Memory B cell (primary cell): Measurements from ENCODE around the gene CORIN.
A peak's percentile ranks its signal among the peaks of the same experiment; 100 is the strongest.

Source experiments
- ATAC-seq: fragments of 150-1000 bp; cut with Tn5 transposase; 2 replicates; pipeline ENCODE4 v1.10.0; 2021; ENCODE audit warnings: low read depth, mild to moderate bottlenecking, moderate library complexity
- DNase-seq, 2 donors: peaks; one replicate each; pipeline ENCODE4 v3.0.0; 2022; ENCODE audit warnings: low spot score in 2 of 2
- H3K27ac Mint-ChIP-seq: one replicate; pipeline ENCODE4 v1.8.0; 2022; ENCODE audit warnings: mild to moderate bottlenecking, moderate library complexity, mixed read lengths
- H3K27me3 Mint-ChIP-seq: one replicate; pipeline ENCODE4 v1.8.0; 2022; ENCODE audit warnings: mixed read lengths
- H3K36me3 Mint-ChIP-seq: one replicate; pipeline ENCODE4 v1.8.0; 2022; ENCODE audit warnings: mild to moderate bottlenecking, mixed read lengths
- H3K4me1 Mint-ChIP-seq: one replicate; pipeline ENCODE4 v1.8.0; 2022; ENCODE audit warnings: mixed read lengths
- H3K4me3 Mint-ChIP-seq: one replicate; pipeline ENCODE4 v1.8.0; 2022; ENCODE audit warnings: mild to moderate bottlenecking, moderate library complexity, mixed read lengths
- H3K9me3 Mint-ChIP-seq: one replicate; pipeline ENCODE4 v1.8.0; 2022; ENCODE audit warnings: mixed read lengths

The CORIN gene

DNA sequence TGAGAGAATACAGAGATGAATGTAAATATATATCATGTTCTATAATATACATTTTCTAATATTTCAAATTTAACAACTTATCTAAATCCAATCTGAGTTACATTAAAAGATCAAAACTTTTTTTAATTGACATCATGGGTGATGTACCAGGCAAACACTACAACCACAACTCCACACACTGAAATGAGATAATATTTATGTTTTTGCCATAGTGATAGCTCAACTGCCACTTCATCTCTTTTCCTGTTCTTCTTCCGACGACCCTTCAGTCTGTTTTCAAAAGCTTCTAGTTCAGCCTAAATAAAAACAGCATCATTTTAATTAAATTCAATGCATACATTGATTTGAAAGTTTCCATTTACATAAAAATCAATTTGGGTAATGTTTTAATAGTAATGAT, 10.2 kb upstream of the CORIN start:
- ATAC-seq (no peak), DNase-seq (no peak)
- no peak overlapping the region for H3K27ac Mint-ChIP-seq
- no peaks in the 10 kb centered on the region for H3K4me1 Mint-ChIP-seq
- H3K27me3 Mint-ChIP-seq: no peaks in the 10 kb centered on the region
- H3K4me3 Mint-ChIP-seq: no peak overlapping the region
- H3K9me3 Mint-ChIP-seq: no peaks in the 10 kb centered on the region
- peaks cover 28% of the 10 kb centered on the region for H3K36me3 Mint-ChIP-seq

- ATAC-seq: no peak
- H3K4me1 Mint-ChIP-seq: peaks cover 4% of the 10 kb centered on the region
- H3K27ac Mint-ChIP-seq: no peak overlapping the region
Observed at GRCh38 chr4:47842985-47843384, 5.1 kb upstream of the CORIN start.

GRCh38 chr4:47840291-47840690, 2.4 kb upstream of the CORIN start:
- no peak for DNase-seq
- Mint-ChIP-seq H3K27me3 (no peaks in the 10 kb centered on the region), H3K4me3 (no peak overlapping the region), H3K4me1 (peaks cover 15% of the 10 kb centered on the region), H3K27ac (peak overlapping the region; percentile 3), H3K36me3 (peaks cover 5% of the 10 kb centered on the region), H3K9me3 (no peaks in the 10 kb centered on the region)
- no peak for ATAC-seq

More at GRCh38 chr4:47842985-47843384, 5.1 kb upstream of the CORIN start:
- Mint-ChIP-seq H3K27me3 (no peaks in the 10 kb centered on the region), H3K9me3 (no peaks in the 10 kb centered on the region), H3K36me3 (peaks cover 15% of the 10 kb centered on the region), H3K4me3 (no peak overlapping the region)
- no peak for DNase-seq

GRCh38 chr4:47839259-47839658, 1.4 kb upstream of the CORIN start:
- ATAC-seq: peak; percentile 59
- peaks cover 5% of the 10 kb centered on the region for H3K36me3 Mint-ChIP-seq
- peak; percentile 17 to 20 for DNase-seq
- H3K9me3 Mint-ChIP-seq: no peaks in the 10 kb centered on the region
- H3K4me3 Mint-ChIP-seq: peak overlapping the region; percentile 46
- peaks cover 15% of the 10 kb centered on the region for H3K4me1 Mint-ChIP-seq
- H3K27me3 Mint-ChIP-seq: no peaks in the 10 kb centered on the region
- H3K27ac Mint-ChIP-seq: peak overlapping the region; percentile 89

- H3K36me3 Mint-ChIP-seq: no peaks in the 10 kb centered on the region
- no peak for ATAC-seq
- no peak for DNase-seq
- H3K4me3 Mint-ChIP-seq: peak overlapping the region; percentile 90
- no peak overlapping the region for H3K27ac Mint-ChIP-seq
- peaks cover 15% of the 10 kb centered on the region for H3K4me1 Mint-ChIP-seq
- H3K9me3 Mint-ChIP-seq: no peaks in the 10 kb centered on the region
- peaks cover 3% of the 10 kb centered on the region for H3K27me3 Mint-ChIP-seq
Observed at GRCh38 chr4:47838445-47838844, 578 bp upstream of the CORIN start.

- Mint-ChIP-seq H3K4me3 (peak overlapping the region; percentile 90), H3K4me1 (peaks cover 15% of the 10 kb centered on the region), H3K27ac (peak overlapping the region; percentile 24), H3K27me3 (peaks cover 7% of the 10 kb centered on the region), H3K36me3 (no peaks in the 10 kb centered on the region), H3K9me3 (no peaks in the 10 kb centered on the region)
- ATAC-seq: peak; percentile 65
- DNase-seq: peak; percentile 23 to 44
Observed at GRCh38 chr4:47837094-47837907, 566 bp downstream of the CORIN start.

DNA sequence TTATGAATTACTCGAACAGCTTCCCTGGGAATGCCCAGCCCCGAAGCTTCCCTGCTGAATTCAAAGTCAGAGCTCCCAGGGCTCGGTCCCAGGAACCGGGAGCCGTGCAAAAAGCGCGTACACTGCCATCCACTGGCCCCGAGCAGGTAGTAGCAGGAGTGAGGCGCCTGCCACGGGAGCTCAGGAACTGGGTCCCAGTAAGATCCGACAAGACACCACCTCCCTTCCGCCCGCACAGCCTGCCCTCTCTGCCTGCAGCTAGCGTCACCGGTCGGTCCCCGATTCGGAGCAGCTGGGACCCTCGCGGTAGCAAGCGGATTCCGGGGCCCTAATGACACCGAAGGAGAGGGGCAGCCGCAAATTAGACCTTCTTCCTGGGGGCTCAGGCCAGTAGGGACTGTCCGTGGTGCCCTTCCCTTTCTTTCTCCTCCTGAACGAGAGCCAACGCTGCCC, 1.2 kb downstream of the CORIN start:
- H3K27me3 Mint-ChIP-seq: peaks cover 9% of the 10 kb centered on the region
- DNase-seq: peak in 1 of 2 donors; percentile 30
- H3K4me1 Mint-ChIP-seq: peaks cover 15% of the 10 kb centered on the region
- no peaks in the 10 kb centered on the region for H3K9me3 Mint-ChIP-seq
- peak overlapping the region; percentile 24 for H3K27ac Mint-ChIP-seq
- H3K36me3 Mint-ChIP-seq: no peaks in the 10 kb centered on the region
- peak overlapping the region; percentile 90 for H3K4me3 Mint-ChIP-seq
- peak; percentile 50 for ATAC-seq

DNA sequence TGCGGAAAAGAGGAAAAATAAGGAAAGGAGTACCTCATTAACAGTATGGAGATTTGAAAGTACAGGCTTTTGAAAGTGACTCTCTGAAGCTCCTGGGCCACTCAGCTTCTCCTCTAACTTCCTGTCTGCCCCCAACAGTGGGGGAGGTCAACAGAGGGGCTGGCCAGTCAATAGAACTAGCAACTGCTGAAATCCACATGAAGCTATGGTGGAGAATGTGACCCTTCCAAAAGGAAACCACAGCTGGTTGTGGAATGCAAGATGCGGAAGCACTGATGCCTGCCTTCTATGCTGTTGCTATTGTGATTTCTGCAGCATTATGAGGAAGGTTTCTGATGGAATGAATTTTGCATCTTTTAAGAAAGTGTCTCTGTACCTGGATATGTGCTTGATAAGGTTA, 2.4 kb downstream of the CORIN start:
- H3K36me3 Mint-ChIP-seq: no peaks in the 10 kb centered on the region
- no peaks in the 10 kb centered on the region for H3K9me3 Mint-ChIP-seq

DNA sequence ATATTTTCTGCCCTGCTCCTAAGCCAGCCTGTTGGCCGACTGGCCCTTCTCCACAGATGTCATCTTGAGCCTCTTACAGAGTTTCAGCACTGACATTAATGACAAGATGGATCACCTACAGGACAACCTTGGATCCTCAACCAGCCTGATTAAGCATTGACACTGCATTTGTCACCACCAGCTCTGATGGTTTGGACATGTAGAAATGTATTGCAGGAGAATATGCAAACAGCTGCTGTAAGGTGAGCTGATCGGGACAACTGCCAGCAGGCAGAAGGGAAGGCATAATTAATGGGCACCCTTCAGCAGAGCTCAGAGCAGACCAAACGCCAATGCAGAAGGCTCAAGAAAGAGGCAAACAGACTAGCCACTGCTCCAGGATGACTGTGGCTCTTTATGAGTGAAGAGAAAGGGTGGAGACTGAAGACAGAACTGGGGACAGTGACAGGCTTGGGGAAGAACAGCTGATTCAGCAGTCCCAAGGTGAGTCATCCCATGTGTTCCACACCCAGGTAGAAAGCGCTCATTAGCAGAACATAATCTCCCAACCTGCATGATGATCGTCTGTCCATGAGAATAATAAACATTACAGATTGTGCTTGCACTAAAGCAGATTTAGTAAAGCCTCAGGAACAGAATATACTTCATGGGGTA, 6.7 kb downstream of the CORIN start:
- Mint-ChIP-seq H3K4me1 (peaks cover 3% of the 10 kb centered on the region), H3K36me3 (no peaks in the 10 kb centered on the region), H3K4me3 (no peak overlapping the region), H3K9me3 (no peaks in the 10 kb centered on the region), H3K27ac (no peak overlapping the region), H3K27me3 (peaks cover 22% of the 10 kb centered on the region)
- ATAC-seq: no peak
- no peak for DNase-seq

More for the DNA sequence above, 2.4 kb downstream of the CORIN start:
- Mint-ChIP-seq H3K4me3 (no peak overlapping the region), H3K27me3 (peaks cover 13% of the 10 kb centered on the region), H3K27ac (no peak overlapping the region), H3K4me1 (peaks cover 15% of the 10 kb centered on the region)
- ATAC-seq (no peak), DNase-seq (no peak)

- H3K27me3 Mint-ChIP-seq: peaks cover 22% of the 10 kb centered on the region
- no peak overlapping the region for H3K27ac Mint-ChIP-seq
- no peaks in the 10 kb centered on the region for H3K9me3 Mint-ChIP-seq
- DNase-seq: no peak
- H3K4me3 Mint-ChIP-seq: no peak overlapping the region
- no peak for ATAC-seq
- no peaks in the 10 kb centered on the region for H3K4me1 Mint-ChIP-seq
- no peaks in the 10 kb centered on the region for H3K36me3 Mint-ChIP-seq
Observed at GRCh38 chr4:47830265-47831025, 7.4 kb downstream of the CORIN start.

- ATAC-seq (no peak), DNase-seq (no peak)
- H3K27ac Mint-ChIP-seq: no peak overlapping the region
Observed at GRCh38 chr4:47829438-47829837, 8.4 kb downstream of the CORIN start.

DNA sequence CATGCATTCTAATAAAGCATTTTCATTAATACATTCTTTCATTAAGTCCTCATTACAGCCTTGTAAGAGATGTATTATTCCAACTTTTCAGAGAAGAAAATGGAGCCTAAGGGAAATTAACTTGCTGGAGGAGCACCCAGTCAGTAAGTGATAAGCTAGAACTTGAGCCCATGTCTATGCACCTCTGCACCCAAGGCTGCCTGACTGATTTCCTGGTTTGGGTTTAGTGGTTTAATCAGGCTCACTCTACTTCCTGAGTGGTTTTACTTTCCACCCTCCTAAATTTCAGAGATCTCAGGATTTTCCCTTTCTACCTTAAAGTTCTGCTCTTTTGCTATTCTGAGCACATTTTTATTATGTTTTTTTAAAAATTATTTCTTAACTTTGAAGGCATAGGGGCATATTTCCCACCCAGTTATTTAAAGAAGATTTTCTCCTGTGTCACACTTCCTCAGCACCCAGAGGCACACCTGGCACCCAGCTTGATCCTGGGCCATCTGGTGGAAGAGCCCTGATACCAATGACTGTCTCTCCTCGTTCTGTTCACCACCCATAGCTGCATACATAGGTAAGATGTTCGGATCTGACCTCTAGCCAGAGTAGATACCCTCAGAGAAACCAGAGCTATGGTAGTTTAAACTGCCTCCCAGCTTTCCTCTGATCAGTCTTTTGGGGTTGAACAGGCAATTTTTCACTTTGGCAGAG, 10.4 kb downstream of the CORIN start:
- no peak for DNase-seq
- ATAC-seq: no peak
- H3K4me1 Mint-ChIP-seq: no peaks in the 10 kb centered on the region
- no peaks in the 10 kb centered on the region for H3K9me3 Mint-ChIP-seq
- H3K4me3 Mint-ChIP-seq: no peak overlapping the region
- peaks cover 16% of the 10 kb centered on the region for H3K27me3 Mint-ChIP-seq
- H3K36me3 Mint-ChIP-seq: no peaks in the 10 kb centered on the region
- no peak overlapping the region for H3K27ac Mint-ChIP-seq

More at GRCh38 chr4:47829438-47829837, 8.4 kb downstream of the CORIN start:
- H3K27me3 Mint-ChIP-seq: peaks cover 22% of the 10 kb centered on the region
- H3K4me1 Mint-ChIP-seq: no peaks in the 10 kb centered on the region
- H3K4me3 Mint-ChIP-seq: no peak overlapping the region
- H3K9me3 Mint-ChIP-seq: no peaks in the 10 kb centered on the region
- no peaks in the 10 kb centered on the region for H3K36me3 Mint-ChIP-seq

DNA sequence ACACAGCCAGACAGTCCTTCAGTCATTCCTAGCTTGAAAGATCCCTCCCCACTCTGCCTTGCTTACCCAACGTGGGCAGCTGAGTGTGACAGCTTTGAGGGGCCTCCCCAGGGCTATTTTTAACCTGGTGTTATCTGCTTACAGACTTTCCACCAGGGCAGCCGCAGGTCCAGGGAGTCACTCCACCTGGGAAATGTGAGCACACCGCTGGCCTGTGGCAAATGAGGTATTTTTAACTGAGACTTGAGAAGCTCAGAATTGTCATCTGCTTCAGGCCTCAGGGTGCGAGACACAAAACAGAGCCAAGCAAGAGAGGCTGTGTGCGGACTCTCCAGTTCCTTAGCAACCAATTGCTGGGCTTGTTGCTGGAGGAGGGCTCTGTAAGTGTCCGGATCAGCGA, 13.0 kb downstream of the CORIN start:
- H3K27ac Mint-ChIP-seq: no peak overlapping the region
- H3K27me3 Mint-ChIP-seq: peaks cover 9% of the 10 kb centered on the region
- no peaks in the 10 kb centered on the region for H3K36me3 Mint-ChIP-seq
- no peaks in the 10 kb centered on the region for H3K9me3 Mint-ChIP-seq
- no peak for ATAC-seq
- no peak overlapping the region for H3K4me3 Mint-ChIP-seq
- H3K4me1 Mint-ChIP-seq: no peaks in the 10 kb centered on the region
- DNase-seq: no peak
